ENCODE measurements around the gene LRRC61.

- TF ChIP-seq CTCF (IDR thresholded peaks at IDR 0.05), result peak in 3 of 12 donors; percentile 6 to 12 (median 8)
- TF ChIP-seq POLR2A (IDR thresholded peaks at IDR 0.05), result peak in 1 of 2 donors; percentile 12
These were observed at the start of gene LRRC61, which contains the start of gene ACTR3C for GRCh38 chr7:150322833-150323681.
